GM13976 (cell line): ENCODE data around the gene LRRC26.

Experiments
- DNase-seq: peaks from one replicate; pipeline ENCODE4 v3.0.0; 2012; ENCODE audit warnings: low spot score
- CTCF ChIP-seq: IDR thresholded peaks from 2 replicates; pipeline ENCODE4 v1.5.1; 2012; ENCODE audit warnings: borderline replicate concordance, mild to moderate bottlenecking; ENCODE audit not compliant: insufficient read depth; ENCODE audit errors: extremely low read depth, missing control alignments, control extremely low read depth
- in situ Hi-C: fragments of 300-500 bp; cut with MboI; formaldehyde crosslinking; loops from one replicate; pipeline ENCODE4 v1.12.0; 2022; ENCODE audit warnings: low sequenced_read_pairs, mixed read lengths, inconsistent platforms; ENCODE audit not compliant: unreplicated experiment

LRRC26 gene

DNA sequence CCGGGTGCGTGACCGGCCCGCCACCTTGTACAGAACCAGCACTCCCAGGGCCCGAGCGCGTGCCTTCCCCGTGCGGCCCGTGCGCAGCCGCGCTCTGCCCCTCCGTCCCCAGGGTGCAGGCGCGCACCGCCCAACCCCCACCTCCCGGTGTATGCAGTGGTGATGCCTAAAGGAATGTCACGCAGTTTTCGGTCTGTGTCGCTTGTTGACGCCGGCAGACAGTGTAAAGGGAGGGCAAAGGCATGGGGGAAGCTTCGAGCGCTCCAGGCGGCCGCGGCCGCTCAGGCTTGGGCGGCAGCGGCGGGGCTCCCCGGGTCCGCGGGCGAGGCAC lies 1.3 kb downstream of the LRRC26 start:
- in situ Hi-C loops: no loop called here
- no peak for TF ChIP-seq CTCF
- DNase-seq: peak; percentile 46

DNA sequence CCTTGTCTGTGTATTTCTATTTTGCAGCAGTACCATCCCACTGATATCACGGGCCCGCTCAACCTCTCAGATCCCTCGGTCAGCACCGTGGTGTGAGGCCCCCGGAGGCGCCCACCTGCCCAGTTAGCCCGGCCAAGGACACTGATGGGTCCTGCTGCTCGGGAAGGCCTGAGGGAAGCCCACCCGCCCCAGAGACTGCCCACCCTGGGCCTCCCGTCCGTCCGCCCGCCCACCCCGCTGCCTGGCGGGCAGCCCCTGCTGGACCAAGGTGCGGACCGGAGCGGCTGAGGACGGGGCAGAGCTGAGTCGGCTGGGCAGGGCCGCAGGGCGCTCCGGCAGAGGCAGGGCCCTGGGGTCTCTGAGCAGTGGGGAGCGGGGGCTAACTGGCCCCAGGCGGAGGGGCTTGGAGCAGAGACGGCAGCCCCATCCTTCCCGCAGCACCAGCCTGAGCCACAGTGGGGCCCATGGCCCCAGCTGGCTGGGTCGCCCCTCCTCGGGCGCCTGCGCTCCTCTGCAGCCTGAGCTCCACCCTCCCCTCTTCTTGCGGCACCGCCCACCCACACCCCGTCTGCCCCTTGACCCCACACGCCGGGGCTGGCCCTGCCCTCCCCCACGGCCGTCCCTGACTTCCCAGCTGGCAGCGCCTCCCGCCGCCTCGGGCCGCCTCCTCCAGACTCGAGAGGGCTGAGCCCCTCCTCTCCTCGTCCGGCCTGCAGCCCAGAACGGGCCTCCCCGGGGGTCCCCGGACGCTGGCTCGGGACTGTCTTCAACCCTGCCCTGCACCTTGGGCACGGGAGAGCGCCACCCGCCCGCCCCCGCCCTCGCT lies 1.9 kb downstream of the LRRC26 start:
- in situ Hi-C loops: no loop called here
- DNase-seq: peak; percentile 59

GRCh38 chr9:137167277-137167746 lies 2.5 kb downstream of the LRRC26 start:
- DNase-seq: no peak
- no peak for TF ChIP-seq CTCF
- in situ Hi-C loops: no loop called here

More for the DNA sequence above, 1.9 kb downstream of the LRRC26 start:
- no peak for TF ChIP-seq CTCF

GRCh38 chr9:137166380-137167229 lies 3.2 kb downstream of the LRRC26 start:
- no peak for TF ChIP-seq CTCF
- in situ Hi-C loops: no loop called here
- no peak for DNase-seq

- in situ Hi-C loops: no loop called here
- no peak for TF ChIP-seq CTCF
- DNase-seq: no peak
These were observed 4.5 kb downstream of the LRRC26 start for GRCh38 chr9:137165250-137165836.

DNA sequence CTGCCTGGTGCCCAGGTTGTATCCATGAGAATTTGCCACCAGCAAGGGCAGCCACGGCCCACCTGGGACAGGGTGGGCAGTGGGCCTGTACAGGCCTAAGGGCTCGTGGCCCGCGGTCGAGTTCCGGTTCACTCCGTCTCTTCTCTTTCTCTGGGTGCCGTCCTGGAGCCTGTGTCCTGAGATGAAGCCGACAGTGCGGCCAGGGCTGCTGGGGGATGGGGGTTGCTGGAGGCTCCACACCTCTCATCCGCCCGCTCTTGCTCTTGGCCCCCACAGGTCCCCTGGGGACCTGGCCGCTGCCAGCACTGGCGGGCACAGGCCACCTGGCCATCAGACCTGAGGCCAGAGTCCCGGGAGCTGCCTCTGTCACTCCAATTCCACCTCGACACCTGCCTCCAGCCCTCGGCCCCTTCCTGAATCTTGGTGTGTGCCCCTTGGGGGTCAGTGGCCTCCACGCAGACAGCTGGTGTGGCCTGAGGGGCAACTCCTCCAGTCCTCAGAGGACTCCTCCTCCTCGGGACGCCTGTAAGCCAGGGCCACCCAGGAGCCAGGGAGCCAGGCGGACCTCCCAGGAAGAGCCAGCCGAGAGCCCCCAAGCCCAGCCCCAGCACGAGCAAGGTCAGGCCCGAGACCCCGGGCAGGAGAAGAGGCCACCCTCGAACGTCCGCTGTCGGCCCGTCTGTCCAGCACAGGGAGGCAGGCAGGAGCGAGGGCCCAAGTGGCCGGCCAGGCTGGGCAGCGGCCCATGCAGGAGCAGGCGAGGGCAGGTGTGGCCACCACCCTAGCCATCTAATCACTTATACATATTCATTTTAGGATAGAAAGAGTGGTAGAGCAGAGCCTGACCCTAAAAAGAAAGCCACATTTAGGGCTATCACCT lies 5.2 kb downstream of the LRRC26 start:
- in situ Hi-C loops: no loop called here
- DNase-seq: no peak
- TF ChIP-seq CTCF: no peak
